ENCODE data around the gene CRB3. TPM values are rescaled to one million over a fixed set of nuclear protein-coding genes. Genes with fewer than 3 reads are reported as not detected.

CRB3 gene
- total RNA-seq, 4 donors from 2014 or later = 1.8 to 2.7 (median 2.4) TPM; not detected in 1

DNA sequence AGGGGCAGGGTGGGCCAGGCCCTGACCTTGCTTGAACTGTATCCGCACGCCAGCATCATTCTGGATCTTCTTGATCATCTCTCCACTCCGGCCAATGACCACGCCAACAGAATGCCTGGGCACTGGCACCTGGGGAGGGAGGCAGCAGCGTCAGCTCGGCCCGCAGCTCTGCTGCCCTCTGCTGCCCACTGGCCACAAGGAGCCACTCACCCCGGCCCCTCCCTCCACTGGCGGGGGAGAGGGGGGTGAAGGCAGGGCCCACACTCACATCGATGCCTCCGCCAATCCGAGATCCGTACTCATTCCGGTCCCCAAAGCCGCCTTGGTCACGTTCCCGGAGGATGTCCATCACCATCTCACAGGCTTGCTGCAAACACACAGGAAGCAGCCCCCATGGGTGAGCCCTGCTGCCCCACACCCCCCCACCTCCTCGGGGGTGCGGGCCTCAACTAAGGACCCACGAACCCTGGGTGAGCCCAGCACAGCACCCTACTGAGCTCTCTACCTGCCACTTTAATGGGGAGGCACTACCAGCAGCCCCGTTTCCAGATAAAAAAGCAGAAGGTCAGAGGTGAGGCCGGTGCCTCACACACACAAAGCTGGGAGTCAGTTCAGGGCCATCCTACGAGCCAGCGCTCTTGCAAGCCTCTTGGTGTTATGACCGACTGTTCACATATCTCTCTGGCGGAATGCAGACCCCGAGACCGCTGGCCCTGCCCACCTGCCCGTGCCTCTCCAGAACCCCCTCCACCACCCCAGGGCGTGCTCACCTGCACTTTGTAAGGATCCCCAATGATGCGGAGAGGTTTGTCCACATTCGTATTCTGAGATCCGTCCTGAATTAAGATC, 46.1 kb upstream of the CRB3 start:
- 65% methylated on average over 25 of the region's 33 CpGs for WGBS
- peaks cover 60 to 90% (median 86%) of the 10 kb centered on the region in 4 donors for H3K36me3 ChIP-seq
- intact Hi-C loops (cut with DNase I) = no loop called here
- peak overlapping the region in 1 of 4 donors; percentile 9 for H3K27ac ChIP-seq (replicated peaks in 1 of 4)
- H3K9me3 ChIP-seq = no peaks in the 10 kb centered on the region
- H3K4me3 ChIP-seq = no peak overlapping the region
- H3K4me1 ChIP-seq = peaks cover 16 to 56% (median 39%) of the 10 kb centered on the region in 4 donors
- DNase-seq (ENCODE audit: extremely low spot score) = no peak
- no peak for TF ChIP-seq POLR2A (IDR thresholded peaks at IDR 0.05; ENCODE audit: low read depth)
- TF ChIP-seq, protein P1, sequence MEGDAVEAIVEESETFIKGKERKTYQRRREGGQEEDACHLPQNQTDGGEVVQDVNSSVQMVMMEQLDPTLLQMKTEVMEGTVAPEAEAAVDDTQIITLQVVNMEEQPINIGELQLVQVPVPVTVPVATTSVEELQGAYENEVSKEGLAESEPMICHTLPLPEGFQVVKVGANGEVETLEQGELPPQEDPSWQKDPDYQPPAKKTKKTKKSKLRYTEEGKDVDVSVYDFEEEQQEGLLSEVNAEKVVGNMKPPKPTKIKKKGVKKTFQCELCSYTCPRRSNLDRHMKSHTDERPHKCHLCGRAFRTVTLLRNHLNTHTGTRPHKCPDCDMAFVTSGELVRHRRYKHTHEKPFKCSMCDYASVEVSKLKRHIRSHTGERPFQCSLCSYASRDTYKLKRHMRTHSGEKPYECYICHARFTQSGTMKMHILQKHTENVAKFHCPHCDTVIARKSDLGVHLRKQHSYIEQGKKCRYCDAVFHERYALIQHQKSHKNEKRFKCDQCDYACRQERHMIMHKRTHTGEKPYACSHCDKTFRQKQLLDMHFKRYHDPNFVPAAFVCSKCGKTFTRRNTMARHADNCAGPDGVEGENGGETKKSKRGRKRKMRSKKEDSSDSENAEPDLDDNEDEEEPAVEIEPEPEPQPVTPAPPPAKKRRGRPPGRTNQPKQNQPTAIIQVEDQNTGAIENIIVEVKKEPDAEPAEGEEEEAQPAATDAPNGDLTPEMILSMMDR (IDR thresholded peaks at IDR 0.05) = peak; percentile 35 to 59 (median 46)
- H3K27me3 ChIP-seq = no peaks in the 10 kb centered on the region

DNA sequence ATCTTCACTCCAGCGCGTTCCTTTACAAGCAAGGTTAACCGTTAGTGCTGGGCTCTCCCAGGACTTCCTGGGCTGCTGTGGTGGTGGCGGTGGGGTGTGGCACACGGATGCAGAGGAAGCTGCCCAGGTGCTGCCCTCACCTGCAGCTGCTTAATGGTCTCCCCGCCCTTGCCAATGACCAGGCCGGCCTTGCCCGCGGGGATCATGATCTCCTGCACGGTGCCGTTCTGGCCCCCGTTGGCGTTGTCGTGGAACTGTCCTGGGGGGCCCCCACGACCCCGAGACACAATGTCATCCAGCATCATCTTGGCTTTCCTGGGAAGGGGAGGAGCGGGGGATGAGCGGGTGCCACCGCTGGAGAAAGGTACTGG, 45.5 kb upstream of the CRB3 start:
- TF ChIP-seq POLR2A (IDR thresholded peaks at IDR 0.05; ENCODE audit: low read depth) (no peak), POLR2AphosphoS5 (IDR thresholded peaks at IDR 0.05) (no peak), EP300 (IDR thresholded peaks at IDR 0.05) (no peak)
- TF ChIP-seq, protein P1 (IDR thresholded peaks at IDR 0.05) = no peak
- Histone ChIP-seq H3K4me1 (peaks cover 22 to 56% (median 45%) of the 10 kb centered on the region in 4 donors), H3K4me3 (no peak overlapping the region), H3K9me3 (no peaks in the 10 kb centered on the region), H3K27me3 (no peaks in the 10 kb centered on the region), H3K27ac (replicated peaks in 1 of 4) (no peak overlapping the region), H3K36me3 (peaks cover 60 to 90% (median 85%) of the 10 kb centered on the region in 4 donors)
- no peak for DNase-seq (ENCODE audit: extremely low spot score)
- intact Hi-C loops (cut with DNase I) = no loop called here
- 88% methylated on average over 10 of the region's 19 CpGs for WGBS

DNA sequence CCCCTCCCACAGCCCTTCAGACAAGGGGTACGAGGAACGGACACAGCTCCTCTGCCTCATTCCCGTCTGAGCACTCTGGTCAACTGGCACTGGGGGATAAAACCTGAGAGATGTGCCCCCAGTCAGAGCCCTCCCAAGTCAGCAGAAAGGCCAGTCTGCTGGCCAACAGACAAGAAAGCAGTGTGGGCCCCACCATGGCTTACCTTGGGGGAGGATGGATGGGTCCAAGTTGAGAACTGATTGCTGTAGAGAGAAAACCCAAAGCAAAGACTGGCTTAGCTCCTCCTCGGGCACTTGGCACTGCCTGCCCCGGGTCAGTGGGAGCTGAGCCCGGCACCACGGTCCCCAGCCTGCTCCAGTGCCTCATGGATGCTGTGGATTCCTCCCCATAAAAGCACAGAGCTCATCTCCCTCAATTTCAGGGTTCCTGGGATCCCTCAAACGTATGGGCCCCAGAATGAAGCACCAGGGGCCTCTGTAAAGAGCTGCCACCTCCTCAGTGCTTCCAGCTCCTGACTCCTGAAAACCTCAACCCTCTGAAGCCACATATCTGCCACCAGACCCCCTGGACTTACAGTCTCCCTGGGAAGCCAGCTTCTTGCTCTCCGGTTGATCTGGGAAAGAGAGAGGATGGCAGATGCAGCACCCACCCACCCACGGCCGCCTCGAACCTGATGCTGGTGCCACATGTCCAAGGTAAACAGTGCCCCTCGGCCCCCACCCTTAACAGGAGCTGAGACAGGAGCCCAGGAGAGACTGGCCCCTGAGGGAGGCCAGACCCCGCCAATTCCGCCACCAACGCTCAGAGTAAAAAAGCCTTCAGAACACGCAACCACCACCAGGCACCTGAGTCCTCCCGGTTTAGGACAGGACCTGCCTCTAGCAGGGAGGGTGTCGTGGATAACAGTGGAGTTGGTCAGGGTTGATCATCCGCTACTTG, 42.7 kb upstream of the CRB3 start:
- Histone ChIP-seq H3K4me3 (no peak overlapping the region), H3K27ac (replicated peaks in 1 of 4) (peak overlapping the region in 1 of 4 donors; percentile 2), H3K4me1 (peaks cover 28 to 55% (median 47%) of the 10 kb centered on the region in 4 donors), H3K9me3 (no peaks in the 10 kb centered on the region), H3K27me3 (no peaks in the 10 kb centered on the region), H3K36me3 (peaks cover 37 to 63% (median 58%) of the 10 kb centered on the region in 4 donors)
- TF ChIP-seq, protein P1 (IDR thresholded peaks at IDR 0.05) = no peak
- TF ChIP-seq POLR2A (IDR thresholded peaks at IDR 0.05; ENCODE audit: low read depth) = no peak
- TF ChIP-seq EP300 (IDR thresholded peaks at IDR 0.05) = no peak
- TF ChIP-seq POLR2AphosphoS5 (IDR thresholded peaks at IDR 0.05) = no peak
- 74% methylated on average over 6 of the region's 20 CpGs for WGBS
- intact Hi-C loops (cut with DNase I) = no loop called here
- DNase-seq (ENCODE audit: extremely low spot score) = no peak

DNA sequence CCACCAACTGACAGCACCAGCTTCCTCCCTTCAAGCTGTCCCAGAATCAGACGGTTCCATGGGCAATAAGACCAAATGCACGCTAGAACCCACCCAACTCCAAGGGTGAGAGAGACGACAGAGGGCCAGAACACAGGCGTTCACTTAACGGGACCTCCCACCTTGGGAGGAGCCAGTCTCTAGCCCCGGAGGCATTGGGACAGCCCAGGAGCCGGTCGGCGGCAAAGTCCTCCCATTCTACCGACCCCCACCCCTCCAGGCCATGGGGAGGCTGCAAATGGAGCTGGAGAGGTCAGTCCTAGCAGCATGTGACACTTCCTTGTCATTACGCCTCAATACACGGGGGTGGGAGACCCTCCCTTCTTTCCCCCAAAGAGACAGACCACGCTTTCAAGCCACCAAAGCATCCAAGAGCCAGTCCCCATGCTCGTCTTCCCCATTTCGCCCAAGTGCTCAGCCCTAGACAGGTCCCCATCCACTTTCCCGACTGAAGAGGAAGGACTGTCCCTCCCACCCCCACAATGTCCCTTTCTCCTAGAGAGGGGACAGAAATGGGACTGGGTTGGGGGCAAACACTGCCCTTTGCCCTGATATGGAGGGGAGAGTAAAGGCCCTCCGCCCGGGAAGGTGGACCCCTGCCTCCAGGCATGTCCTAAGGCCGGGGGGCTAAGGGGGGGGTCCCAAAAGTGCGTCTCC, 40.4 kb upstream of the CRB3 start:
- Histone ChIP-seq H3K36me3 (peaks cover 15 to 40% (median 35%) of the 10 kb centered on the region in 4 donors), H3K4me3 (peak overlapping the region; percentile 76 to 87 (median 84)), H3K9me3 (no peaks in the 10 kb centered on the region), H3K27ac (replicated peaks in 1 of 4) (peak overlapping the region; percentile 76 to 80 (median 79)), H3K4me1 (peaks cover 28 to 48% (median 42%) of the 10 kb centered on the region in 4 donors), H3K27me3 (no peaks in the 10 kb centered on the region)
- DNase-seq (ENCODE audit: extremely low spot score) = no peak
- WGBS = 3% methylated on average over 15 of the region's 20 CpGs
- TF ChIP-seq POLR2AphosphoS5 (IDR thresholded peaks at IDR 0.05) (no peak), EP300 (IDR thresholded peaks at IDR 0.05) (no peak), POLR2A (IDR thresholded peaks at IDR 0.05; ENCODE audit: low read depth) (no peak)
- TF ChIP-seq, protein P1 (IDR thresholded peaks at IDR 0.05) = no peak
- intact Hi-C loops (cut with DNase I) = no loop called here

Measured in esophagus muscularis mucosa (tissue), 4 donors.